OCI-LY1 (cell line): Measurements from ENCODE around the gene CORO2B.

Source experiments
- H2AFZ ChIP-seq: fragments of 200-600 bp; sonication (generic), shearing (Covaris generic); 2 replicates; pipeline ENCODE4 v1.6.0; 2014; ENCODE audit warnings: antibody characterized with exemption, mild to moderate bottlenecking, low read length
- H3F3A ChIP-seq: fragments of 200-600 bp; sonication (generic), shearing (Covaris generic); 2 replicates; pipeline ENCODE4 v1.6.0; 2014; ENCODE audit warnings: mild to moderate bottlenecking, antibody characterized with exemption, low read length, moderate library complexity; ENCODE audit not compliant: insufficient read depth
- H3K27ac ChIP-seq: fragments of 200-600 bp; sonication (generic); 2 replicates; pipeline ENCODE4 v1.5.1; 2014; ENCODE audit warnings: low read length, mixed run types, mild to moderate bottlenecking, low read depth; ENCODE audit not compliant: poor library complexity, severe bottlenecking
- H3K27me3 ChIP-seq: fragments of 200-600 bp; sonication (generic); 2 replicates; pipeline ENCODE4 v1.6.0; 2014; ENCODE audit warnings: antibody characterized with exemption, mild to moderate bottlenecking, low read length, moderate library complexity; ENCODE audit not compliant: insufficient read depth
- H3K36me3 ChIP-seq: fragments of 200-600 bp; sonication (generic); 2 replicates; pipeline ENCODE4 v1.6.1; 2014; ENCODE audit warnings: mild to moderate bottlenecking, antibody characterized with exemption, low read length, moderate library complexity, mixed read lengths; ENCODE audit not compliant: insufficient read depth
- H3K4me1 ChIP-seq: fragments of 200-600 bp; sonication (generic); 2 replicates; pipeline ENCODE4 v1.5.1; 2014; ENCODE audit warnings: mild to moderate bottlenecking, low read length, moderate library complexity; ENCODE audit not compliant: insufficient read depth, severe bottlenecking
- H3K4me2 ChIP-seq: fragments of 200-600 bp; sonication (generic), shearing (Covaris generic); 2 replicates; pipeline ENCODE4 v1.6.1; 2014; ENCODE audit warnings: low read length
- H3K4me3 ChIP-seq: fragments of 200-600 bp; sonication (generic); 2 replicates; pipeline ENCODE4 v1.5.1; 2014; ENCODE audit warnings: low read length, low read depth, mild to moderate bottlenecking, mixed read lengths; ENCODE audit not compliant: poor library complexity, severe bottlenecking
- H3K79me2 ChIP-seq: fragments of 200-600 bp; shearing (Covaris generic); 2 replicates; pipeline ENCODE4 v1.6.1; 2016; ENCODE audit warnings: mixed run types, low read length, mixed read lengths; ENCODE audit not compliant: insufficient read depth
- H3K9ac ChIP-seq: fragments of 200-600 bp; sonication (generic), shearing (Covaris generic); 2 replicates; pipeline ENCODE4 v1.6.1; 2014; ENCODE audit warnings: mild to moderate bottlenecking, low read length, mixed read lengths
- H3K9me2 ChIP-seq: fragments of 200-600 bp; sonication (generic), shearing (Covaris generic); 2 replicates; pipeline ENCODE4 v1.6.1; 2014; ENCODE audit warnings: low read depth, mild to moderate bottlenecking, low read length, mixed read lengths
- H3K9me3 ChIP-seq: fragments of 200-600 bp; shearing (Covaris generic); 2 replicates; pipeline ENCODE4 v1.6.1; 2014; ENCODE audit warnings: low read length, mixed read lengths
- H4K20me1 ChIP-seq: fragments of 200-600 bp; sonication (generic), shearing (Covaris generic); 2 replicates; pipeline ENCODE4 v1.6.0; 2016; ENCODE audit warnings: mild to moderate bottlenecking, low read length; ENCODE audit not compliant: insufficient read depth
- CTCF ChIP-seq: fragments of 200-600 bp; sonication (generic), shearing (Covaris generic); IDR thresholded peaks from 2 replicates; pipeline ENCODE4 v1.5.1; 2017; ENCODE audit warnings: mild to moderate bottlenecking, antibody characterized with exemption, low read length, moderate library complexity, mixed read lengths
- EZH2 ChIP-seq: fragments of 200-600 bp; sonication (generic), shearing (Covaris generic); IDR thresholded peaks from 2 replicates; pipeline ENCODE4 v1.8.0; 2017; ENCODE audit warnings: borderline replicate concordance, mixed run types, mild to moderate bottlenecking, antibody characterized with exemption, low read length, moderate library complexity, mixed read lengths

The CORO2B gene

GRCh38 chr15:68578980-68579935 is at the start of gene CORO2B:
Gene CORO2B (plus strand): TSS chr15:68578993. CDS start chr15:68579263, 270 bp downstream.
- no peaks in the 10 kb centered on the region for H3K9me2 ChIP-seq
- H3K4me3 ChIP-seq: peak within 1 kb of the TSS; percentile 50
- H3K36me3 ChIP-seq: no peaks in the 10 kb centered on the region
- peak within 1 kb of the TSS; percentile 46; the same call in 1 of the 2 replicates for H3K9ac ChIP-seq
- no peak within 1 kb of the TSS for H2AFZ ChIP-seq
- H3K4me1 ChIP-seq: peaks cover 14% of the 10 kb centered on the region
- TF ChIP-seq EZH2: no peak
- TF ChIP-seq CTCF: no peak
- H3K27ac ChIP-seq: no peak within 1 kb of the TSS
- H3K79me2 ChIP-seq: no peaks in the 10 kb centered on the region
- H3K27me3 ChIP-seq: peaks cover 12% of the 10 kb centered on the region
- H4K20me1 ChIP-seq: no peaks in the 10 kb centered on the region
- H3F3A ChIP-seq: no peaks in the 10 kb centered on the region
- H3K4me2 ChIP-seq: peak within 1 kb of the TSS; percentile 72
- no peaks in the 10 kb centered on the region for H3K9me3 ChIP-seq

GRCh38 chr15:68531387-68532179 is 47.2 kb upstream of the CORO2B start:
- H2AFZ ChIP-seq: no peak overlapping the region
- H3K9me3 ChIP-seq: no peaks in the 10 kb centered on the region
- H3K27me3 ChIP-seq: no peaks in the 10 kb centered on the region
- H4K20me1 ChIP-seq: no peaks in the 10 kb centered on the region
- TF ChIP-seq EZH2 (no peak), CTCF (no peak)
- H3K4me2 ChIP-seq: no peak overlapping the region
- H3K4me3 ChIP-seq: no peak overlapping the region
- no peaks in the 10 kb centered on the region for H3K36me3 ChIP-seq
- H3K9ac ChIP-seq: no peak overlapping the region
- H3K4me1 ChIP-seq: no peaks in the 10 kb centered on the region
- no peak overlapping the region for H3K27ac ChIP-seq
- H3F3A ChIP-seq: no peaks in the 10 kb centered on the region
- H3K9me2 ChIP-seq: no peaks in the 10 kb centered on the region
- H3K79me2 ChIP-seq: no peaks in the 10 kb centered on the region

GRCh38 chr15:68536331-68537095 is 42.3 kb upstream of the CORO2B start:
- no peak overlapping the region for H3K27ac ChIP-seq
- no peak overlapping the region for H3K4me2 ChIP-seq
- H3K9me2 ChIP-seq: no peaks in the 10 kb centered on the region
- no peaks in the 10 kb centered on the region for H3K79me2 ChIP-seq
- no peak for TF ChIP-seq EZH2
- no peak for TF ChIP-seq CTCF
- H3K4me1 ChIP-seq: no peaks in the 10 kb centered on the region
- no peaks in the 10 kb centered on the region for H3K27me3 ChIP-seq
- peaks cover 3% of the 10 kb centered on the region; the same call in 1 of the 2 replicates for H3K9me3 ChIP-seq
- H3K9ac ChIP-seq: no peak overlapping the region
- H3F3A ChIP-seq: no peaks in the 10 kb centered on the region
- H3K4me3 ChIP-seq: no peak overlapping the region
- H2AFZ ChIP-seq: no peak overlapping the region
- H3K36me3 ChIP-seq: no peaks in the 10 kb centered on the region
- H4K20me1 ChIP-seq: no peaks in the 10 kb centered on the region
